Measurements from ENCODE around the gene C1orf216.

GRCh38 chr1:35756064-35756463 lies 37.4 kb upstream of the C1orf216 start:
- TF ChIP-seq CTCF (IDR thresholded peaks at IDR 0.05; ENCODE audit: low read length) (no peak), EZH2phosphoT487 (IDR thresholded peaks at IDR 0.05; ENCODE audit: low read length) (no peak)

All from MM.1S (cell line).